ENCODE results near the gene CASTOR1. TPM values are rescaled to one million over a fixed set of nuclear protein-coding genes. Genes with fewer than 3 reads are reported as not detected.

CASTOR1 gene
- polyA plus RNA-seq, 12 donors, result 2.5 to 25.7 (median 4.1) TPM; not detected in 1

DNA sequence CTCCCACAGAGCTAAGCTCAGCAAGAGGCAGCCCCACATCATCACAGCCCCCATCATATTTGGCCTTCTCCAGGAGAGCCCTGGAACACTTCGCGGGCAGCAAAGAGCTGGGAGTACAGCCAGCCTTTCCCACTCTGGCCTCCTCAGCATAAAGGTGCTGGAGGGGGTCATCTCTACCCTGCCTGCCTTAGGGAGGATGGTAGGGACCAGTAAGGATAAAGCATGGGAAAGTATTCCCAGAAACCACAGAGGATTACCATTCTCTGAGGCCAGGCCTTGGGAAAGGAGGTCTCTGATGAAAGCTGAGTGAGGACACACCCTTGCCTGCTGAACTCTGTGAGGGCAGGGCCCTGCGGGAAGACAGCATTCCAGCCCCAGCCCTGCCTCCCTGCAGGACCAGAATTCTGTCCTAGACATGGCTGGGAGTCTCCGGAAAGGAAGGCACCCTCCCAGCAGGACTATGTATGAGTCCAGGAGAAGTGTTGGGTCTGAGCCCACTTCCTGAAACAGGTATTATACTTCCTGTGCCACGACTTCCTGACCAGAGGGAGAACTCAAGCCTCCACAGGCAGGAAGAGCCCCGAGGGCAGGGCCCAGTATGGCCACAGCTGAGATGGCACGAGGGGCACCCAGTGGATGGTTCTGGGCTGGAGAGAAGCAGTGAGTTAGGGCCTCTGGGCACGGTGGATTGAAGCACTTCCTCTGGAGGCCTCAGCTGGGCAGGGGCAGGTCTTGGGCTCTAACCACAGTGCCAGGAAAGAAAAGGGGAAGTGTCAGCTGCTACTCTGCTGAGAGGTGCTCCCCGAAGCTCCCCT, 12.9 kb upstream of the CASTOR1 start:
- DNase-seq, result no peak

DNA sequence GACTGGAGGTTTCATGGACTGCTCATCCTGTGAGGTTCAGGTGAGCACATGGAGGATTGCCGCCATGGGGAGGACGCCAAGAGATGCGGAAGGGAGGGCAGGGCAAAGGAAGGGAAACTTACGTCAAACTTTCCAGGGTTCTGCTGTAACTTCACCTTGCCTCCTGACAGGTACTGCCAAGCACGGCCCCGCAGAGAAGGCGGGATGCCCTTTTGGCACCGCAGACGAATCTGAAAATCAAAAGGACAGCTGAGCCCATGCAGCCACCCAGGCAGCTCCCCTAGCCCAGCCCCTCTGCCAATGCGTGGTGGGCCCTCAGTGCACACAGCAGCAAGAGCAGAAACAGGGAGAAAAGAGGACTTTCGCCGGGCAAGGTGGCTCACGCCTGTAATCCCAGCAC, 10.0 kb upstream of the CASTOR1 start:
- no peak for DNase-seq

DNA sequence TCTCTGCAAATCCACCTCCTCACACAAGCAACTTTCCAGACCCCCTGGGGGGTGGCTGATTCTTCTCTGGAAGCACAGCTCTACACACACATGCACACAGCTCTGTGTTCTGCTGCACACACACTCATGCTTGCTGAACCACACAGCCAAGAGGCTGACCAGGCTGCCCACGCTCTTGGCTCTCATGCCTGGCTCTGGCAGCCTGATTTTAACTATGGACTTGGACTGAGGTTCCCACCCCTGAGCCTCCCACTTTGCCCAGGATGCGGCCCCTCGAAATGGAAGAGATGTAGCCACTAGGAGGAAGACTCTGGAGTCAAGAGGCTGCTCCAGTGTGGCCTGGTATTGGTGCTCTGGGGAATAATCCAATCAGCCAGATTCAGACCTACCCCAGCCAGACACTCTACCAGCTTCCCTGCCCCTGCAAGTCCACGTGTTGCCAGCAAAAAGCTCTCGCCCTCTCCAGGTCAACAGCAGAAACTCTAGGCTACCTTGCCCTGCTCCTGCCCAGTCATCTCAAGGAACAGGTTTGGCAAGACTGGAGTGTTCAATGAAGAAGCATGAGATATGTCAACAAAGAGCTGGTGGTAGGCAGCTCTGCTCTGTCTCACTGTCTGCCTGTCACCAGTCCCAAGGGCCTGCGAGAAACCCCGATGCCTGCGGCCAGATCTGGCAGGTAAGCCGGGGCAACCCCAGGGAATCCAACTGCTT, 8.8 kb upstream of the CASTOR1 start:
- DNase-seq, result no peak

GRCh38 chr22:30297276-30297990, 8.1 kb upstream of the CASTOR1 start:
- no peak for DNase-seq

- no peak for DNase-seq
Observed at GRCh38 chr22:30296833-30297232, 7.5 kb upstream of the CASTOR1 start.

GRCh38 chr22:30296324-30296723, 7.0 kb upstream of the CASTOR1 start:
- no peak for DNase-seq

DNA sequence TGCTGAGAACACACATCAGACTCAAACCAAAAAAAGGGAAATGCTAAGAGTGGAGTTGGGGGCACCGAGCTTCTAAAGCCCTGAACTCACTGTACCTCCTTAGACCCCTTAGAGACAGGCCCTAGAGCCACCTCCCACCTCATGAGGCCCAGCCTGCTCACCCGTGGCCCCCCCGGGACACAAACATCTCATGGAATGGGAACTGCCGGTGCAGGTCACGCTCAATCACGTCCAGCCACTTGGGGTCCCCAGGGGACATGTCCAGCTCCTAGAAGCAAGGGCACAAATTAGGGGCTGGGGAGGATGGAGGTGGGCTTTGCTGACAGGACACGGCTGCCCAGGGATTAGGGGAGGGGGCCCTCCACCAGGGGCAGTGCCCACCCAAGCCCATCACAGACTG, 6.3 kb upstream of the CASTOR1 start:
- DNase-seq, result no peak

- no peak for DNase-seq
Observed at GRCh38 chr22:30294830-30295229, 5.5 kb upstream of the CASTOR1 start.

DNA sequence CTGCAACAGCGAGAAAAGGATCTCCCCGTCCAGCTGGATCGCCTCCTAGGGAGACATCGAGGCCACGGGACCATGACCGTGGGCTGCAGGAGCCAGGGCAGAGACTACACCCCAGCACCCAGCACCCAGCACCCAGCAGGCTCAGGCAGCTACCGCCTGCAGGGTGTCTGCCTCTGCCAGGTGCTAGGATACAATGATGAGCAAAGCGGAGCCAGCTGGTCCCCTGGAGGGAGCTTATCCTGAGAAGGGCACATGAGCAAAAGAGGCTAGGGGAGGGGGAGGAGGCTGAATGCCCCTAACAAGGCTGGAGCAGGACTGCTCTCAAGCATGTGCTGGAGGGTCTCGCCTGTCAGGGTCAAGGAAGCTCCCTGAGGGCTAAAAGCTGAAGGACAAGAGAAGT, 4.8 kb upstream of the CASTOR1 start:
- DNase-seq, result no peak

GRCh38 chr22:30293026-30293425, 3.7 kb upstream of the CASTOR1 start:
- no peak for DNase-seq

DNA sequence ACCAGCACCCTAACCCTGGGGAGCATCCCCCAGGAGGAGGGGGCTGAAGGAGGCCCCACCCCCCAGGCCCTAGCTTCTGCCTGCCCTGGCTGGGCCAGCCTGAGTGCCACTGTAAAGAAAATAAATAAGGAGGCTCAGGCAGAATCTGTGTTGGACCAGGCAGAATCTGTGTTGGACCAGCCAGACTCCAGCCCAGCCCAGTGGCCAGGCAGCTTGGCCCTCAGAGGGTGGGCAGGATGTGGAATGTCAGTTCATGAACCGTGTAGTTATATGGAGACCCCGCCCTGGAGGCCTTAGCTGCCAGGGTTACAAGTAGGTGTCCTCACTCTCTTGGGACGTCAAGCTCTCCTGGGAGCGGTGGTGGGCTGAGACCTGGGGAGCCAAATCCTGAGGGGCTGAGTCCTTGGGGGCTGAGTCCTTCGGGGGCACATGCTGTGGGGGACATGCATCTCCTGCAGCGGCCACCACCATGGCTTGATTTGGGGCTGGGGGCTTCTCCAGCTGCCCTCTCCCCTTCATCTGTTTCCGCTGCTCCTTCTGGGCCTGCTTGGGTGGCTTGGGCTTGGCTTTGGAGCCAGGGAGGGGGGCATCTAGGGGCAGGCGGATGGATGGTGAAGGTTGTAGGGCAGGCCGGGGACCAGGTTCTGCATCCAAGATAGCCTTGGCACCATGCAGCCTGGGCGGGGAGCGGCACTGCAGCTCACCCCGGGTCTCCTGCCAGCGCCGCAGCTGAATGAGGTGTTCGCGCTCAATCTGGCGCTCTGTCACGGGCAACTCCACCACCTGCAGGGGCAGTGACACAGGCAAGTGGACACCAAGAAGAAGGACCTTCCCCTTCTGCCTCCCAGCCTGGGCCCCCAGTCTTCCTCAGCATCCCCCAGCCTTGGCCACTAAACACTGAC, 3.0 kb upstream of the CASTOR1 start:
- DNase-seq, result no peak

- DNase-seq, result peak; percentile 62
Observed at GRCh38 chr22:30291058-30291892, 2.0 kb upstream of the CASTOR1 start.

- DNase-seq, result no peak
Observed at GRCh38 chr22:30290342-30291057, 1.2 kb upstream of the CASTOR1 start.

DNA sequence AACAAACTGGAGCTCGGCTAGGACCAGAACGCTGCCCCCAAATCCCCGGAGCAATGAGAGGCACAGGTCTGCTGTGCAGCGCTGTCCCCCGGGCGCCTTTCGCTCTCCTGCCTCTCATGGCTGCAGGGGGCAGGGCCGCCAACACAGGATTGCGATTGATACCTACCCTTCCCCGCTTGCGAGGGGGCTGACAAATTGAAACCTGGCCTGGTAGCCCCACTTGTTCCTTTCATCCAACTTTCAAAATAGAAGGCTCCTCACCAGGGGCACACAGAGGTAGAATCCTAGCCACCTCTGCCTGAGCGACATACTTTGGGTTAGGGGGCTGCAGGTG, 642 bp upstream of the CASTOR1 start:
- no peak for DNase-seq

DNA sequence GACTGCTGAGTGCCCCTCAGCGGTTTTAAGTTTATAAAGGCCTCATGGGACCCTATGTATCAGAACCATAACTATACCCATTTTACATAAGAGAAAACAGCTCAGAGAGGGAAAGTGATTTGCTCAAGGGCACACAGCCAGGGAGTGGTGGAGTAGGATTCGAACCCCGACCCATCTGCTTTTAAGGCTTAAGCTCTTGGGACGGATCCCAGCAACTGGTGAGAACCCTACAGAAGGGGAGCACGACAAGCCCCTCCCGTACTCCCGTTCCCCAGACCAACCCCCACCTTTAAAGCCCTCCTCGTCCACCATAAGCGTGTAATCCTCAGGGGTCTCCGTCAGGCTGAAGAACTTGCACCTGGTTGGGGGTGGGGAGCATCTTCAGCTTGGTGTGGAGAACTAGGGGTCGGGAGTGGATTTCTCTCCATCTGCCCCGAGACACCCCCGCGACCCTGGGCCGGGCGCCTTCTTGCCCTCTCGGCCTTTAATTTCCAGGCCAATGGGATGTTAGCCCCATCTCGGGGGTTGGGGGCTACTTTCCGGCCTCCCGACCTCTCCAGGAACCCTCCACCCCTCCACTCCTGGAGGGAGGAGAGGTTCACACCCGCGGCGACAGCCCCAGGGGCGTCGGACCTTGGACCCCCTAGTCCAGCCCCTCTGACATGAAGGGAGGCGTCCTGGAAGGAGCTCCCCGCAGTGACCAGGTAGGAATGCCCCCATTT, 725 bp downstream of the CASTOR1 start:
- DNase-seq, result no peak

GRCh38 chr22:30287648-30288418, 1.5 kb downstream of the CASTOR1 start:
- DNase-seq, result peak; percentile 84

GRCh38 chr22:30286813-30287647, 2.3 kb downstream of the CASTOR1 start:
- no peak for DNase-seq

GRCh38 chr22:30286331-30286730, 3.0 kb downstream of the CASTOR1 start:
- DNase-seq, result no peak
